NCI-H2081 treated with DMSO at 0.1 percent for 48 hours (cell line): ENCODE data around the gene ONECUT2.
"Not testable (repeated sequence)": the region's sequence is repeated elsewhere in the genome, so short reads cannot be mapped to it uniquely, and the experiment has no call there.

ENCODE experiments used
- DNase-seq: peaks from one replicate; lab custom pipeline; 2025; lab: John Stamatoyannopoulos, UW

Gene ONECUT2

GRCh38 chr18:57434536-57435494 lies at the start of gene ONECUT2:
TSS of gene ONECUT2 (plus strand) at chr18:57435374. CDS start at chr18:57435717, 343 bp downstream.
- peak; percentile 17 for DNase-seq

- DNase-seq, result no peak
Measured at GRCh38 chr18:57389271-57389670, 45.9 kb upstream of the ONECUT2 start.

- no peak for DNase-seq
Measured at GRCh38 chr18:57390044-57390443, 45.1 kb upstream of the ONECUT2 start.

- not testable (repeated sequence) for DNase-seq
Measured at GRCh38 chr18:57394749-57395148, 40.4 kb upstream of the ONECUT2 start.

GRCh38 chr18:57396831-57397230 lies 38.3 kb upstream of the ONECUT2 start:
- DNase-seq, result not testable (repeated sequence)

- DNase-seq, result no peak
Measured at GRCh38 chr18:57397440-57398132, 37.6 kb upstream of the ONECUT2 start.

- DNase-seq, result no peak
Measured at GRCh38 chr18:57404345-57404744, 30.8 kb upstream of the ONECUT2 start.

GRCh38 chr18:57409650-57410049 lies 25.5 kb upstream of the ONECUT2 start:
- no peak for DNase-seq

GRCh38 chr18:57410749-57411148 lies 24.4 kb upstream of the ONECUT2 start:
- no peak for DNase-seq

GRCh38 chr18:57416542-57416941 lies 18.6 kb upstream of the ONECUT2 start:
- DNase-seq, result no peak

GRCh38 chr18:57422313-57422872 lies 12.8 kb upstream of the ONECUT2 start:
- no peak for DNase-seq

GRCh38 chr18:57423821-57424220 lies 11.4 kb upstream of the ONECUT2 start:
- DNase-seq, result no peak

GRCh38 chr18:57425096-57425495 lies 10.1 kb upstream of the ONECUT2 start:
- DNase-seq, result no peak

- no peak for DNase-seq
Measured at GRCh38 chr18:57426187-57426586, 9.0 kb upstream of the ONECUT2 start.

- DNase-seq, result no peak
Measured at GRCh38 chr18:57427429-57428201, 7.6 kb upstream of the ONECUT2 start.

- DNase-seq, result no peak
Measured at GRCh38 chr18:57428221-57429150, 6.7 kb upstream of the ONECUT2 start.

- no peak for DNase-seq
Measured at GRCh38 chr18:57429167-57430078, 5.8 kb upstream of the ONECUT2 start.

- DNase-seq, result no peak
Measured at GRCh38 chr18:57430079-57431001, 4.8 kb upstream of the ONECUT2 start.

GRCh38 chr18:57431002-57431382 lies 4.2 kb upstream of the ONECUT2 start:
- DNase-seq, result no peak
